DND-41 (cell line): ENCODE data around the gene OLFML1.

ENCODE experiments used
- ATAC-seq: fragments of 200-7000 bp; cut with Tn5 transposase; 3 replicates; pipeline ENCODE4 v1.9.1; 2021; ENCODE audit warnings: low read depth; ENCODE audit not compliant: insufficient read depth
- DNase-seq: peaks from one replicate; pipeline ENCODE4 v3.0.0-alpha.2; 2020
- H2AFZ ChIP-seq: 2 replicates; pipeline ENCODE4 v1.6.0; 2012; ENCODE audit warnings: low read depth, low read length
- H3K27ac ChIP-seq: 2 replicates; pipeline ENCODE4 v1.5.1; 2012; ENCODE audit warnings: low read length, inconsistent platforms
- H3K27me3 ChIP-seq: fragments of 200-600 bp; sonication (generic); 2 replicates; pipeline ENCODE4 v1.6.0; 2012; ENCODE audit warnings: low read length, mild to moderate bottlenecking, inconsistent platforms; ENCODE audit not compliant: insufficient read depth, poor library complexity
- H3K36me3 ChIP-seq: 2 replicates; pipeline ENCODE4 v1.5.1; 2012; ENCODE audit warnings: low read length, inconsistent platforms; ENCODE audit not compliant: insufficient read depth
- H3K4me1 ChIP-seq: 2 replicates; pipeline ENCODE4 v1.5.1; 2012; ENCODE audit warnings: mild to moderate bottlenecking, low read length; ENCODE audit not compliant: insufficient read depth
- H3K4me2 ChIP-seq: 2 replicates; pipeline ENCODE4 v1.6.0; 2012; ENCODE audit warnings: mild to moderate bottlenecking, moderate library complexity, low read length, inconsistent platforms; ENCODE audit not compliant: insufficient read depth
- H3K4me3 ChIP-seq, 2 experiments: fragments of 200-600 bp in 1 of 2; shearing (Covaris generic) in 1 of 2; 2 replicates each; pipeline ENCODE4 v1.5.1; 2012 to 2016; ENCODE audit warnings: inconsistent platforms in 2 of 2, low read length in 2 of 2, mild to moderate bottlenecking in 2 of 2, low read depth in 1 of 2, moderate library complexity in 1 of 2
- H3K79me2 ChIP-seq: 2 replicates; pipeline ENCODE4 v1.6.0; 2012; ENCODE audit warnings: low read length, inconsistent platforms; ENCODE audit not compliant: insufficient read depth
- H3K9ac ChIP-seq: 2 replicates; pipeline ENCODE4 v1.6.0; 2012; ENCODE audit warnings: low read depth, mild to moderate bottlenecking, inconsistent platforms, low read length, moderate library complexity
- H3K9me3 ChIP-seq: 2 replicates; pipeline ENCODE4 v1.5.1; 2012; ENCODE audit warnings: low read length, moderate library complexity, mild to moderate bottlenecking, inconsistent platforms; ENCODE audit not compliant: insufficient read depth, severe bottlenecking
- H4K20me1 ChIP-seq: 2 replicates; pipeline ENCODE4 v1.6.0; 2012; ENCODE audit warnings: low read length; ENCODE audit not compliant: insufficient read depth
- EZH2 ChIP-seq: IDR thresholded peaks from 3 replicates; pipeline ENCODE4 v1.6.1; 2012; ENCODE audit warnings: borderline replicate concordance, low read depth, mild to moderate bottlenecking, moderate library complexity, low read length, inconsistent platforms; ENCODE audit not compliant: severe bottlenecking
- TF ChIP-seq, protein P1 (sequence below): IDR thresholded peaks from 2 replicates; pipeline ENCODE4 v1.5.1; 2012; ENCODE audit warnings: borderline replicate concordance, low read length, moderate library complexity, mild to moderate bottlenecking; ENCODE audit not compliant: poor library complexity, severe bottlenecking; ENCODE audit errors: extremely low read depth

Gene OLFML1

DNA sequence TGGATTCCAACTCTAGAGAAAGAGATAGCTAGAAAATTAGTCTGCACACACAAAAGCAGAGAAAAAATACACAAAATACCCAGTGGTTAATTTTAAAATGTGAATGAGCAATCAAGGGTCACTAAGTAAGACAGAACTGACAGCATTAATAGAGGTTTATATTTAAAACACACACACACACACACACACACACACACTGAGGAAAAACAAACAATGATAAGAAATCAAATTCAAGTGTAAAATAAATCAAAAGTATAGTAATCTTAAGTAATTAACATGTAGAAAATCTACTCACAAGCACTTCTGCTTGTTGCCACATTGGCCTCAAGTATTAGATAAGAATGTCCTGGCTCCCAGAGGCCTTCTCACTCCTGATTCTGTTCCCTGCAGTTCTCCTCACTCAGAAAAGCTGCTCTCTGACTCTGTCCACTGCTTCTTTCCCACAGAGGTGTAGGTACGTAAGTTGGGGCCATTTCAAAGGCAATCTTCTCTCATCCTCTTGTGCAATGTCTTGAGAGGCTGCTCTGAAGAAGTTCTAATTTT lies 33.3 kb upstream of the OLFML1 start:
- no peaks in the 10 kb centered on the region for H3K36me3 ChIP-seq
- no peaks in the 10 kb centered on the region for H3K9me3 ChIP-seq
- H4K20me1 ChIP-seq: no peaks in the 10 kb centered on the region
- no peaks in the 10 kb centered on the region for H3K4me1 ChIP-seq
- H3K9ac ChIP-seq: no peak overlapping the region
- H3K27me3 ChIP-seq: peaks cover 5% of the 10 kb centered on the region
- DNase-seq (no peak), ATAC-seq (no peak)
- H3K79me2 ChIP-seq: no peaks in the 10 kb centered on the region
- no peak for TF ChIP-seq EZH2
- H3K4me2 ChIP-seq: no peak overlapping the region
- H2AFZ ChIP-seq: no peak overlapping the region
- no peak overlapping the region for H3K4me3 ChIP-seq
- H3K27ac ChIP-seq: no peak overlapping the region

DNA sequence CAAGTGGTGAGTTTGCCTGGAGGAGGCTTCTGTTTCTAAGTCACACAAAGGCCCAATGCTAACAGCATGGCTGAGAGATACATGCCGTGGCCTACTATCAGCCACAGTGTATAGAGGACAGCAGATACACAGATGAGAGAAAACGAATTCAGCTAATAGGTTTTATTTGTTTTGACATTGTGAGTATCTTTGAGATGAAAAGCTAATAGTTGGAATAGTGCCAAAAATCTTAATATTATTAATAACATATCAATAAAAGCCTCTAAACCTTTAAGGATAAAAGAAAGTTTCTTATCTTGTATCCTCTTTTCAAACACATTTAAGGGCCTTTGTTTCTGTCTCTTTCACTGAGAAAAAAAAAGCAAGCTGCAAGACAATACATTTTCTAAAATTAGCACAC lies 30.5 kb upstream of the OLFML1 start:
- H2AFZ ChIP-seq: no peak overlapping the region
- TF ChIP-seq EZH2: no peak
- TF ChIP-seq, protein P1, sequence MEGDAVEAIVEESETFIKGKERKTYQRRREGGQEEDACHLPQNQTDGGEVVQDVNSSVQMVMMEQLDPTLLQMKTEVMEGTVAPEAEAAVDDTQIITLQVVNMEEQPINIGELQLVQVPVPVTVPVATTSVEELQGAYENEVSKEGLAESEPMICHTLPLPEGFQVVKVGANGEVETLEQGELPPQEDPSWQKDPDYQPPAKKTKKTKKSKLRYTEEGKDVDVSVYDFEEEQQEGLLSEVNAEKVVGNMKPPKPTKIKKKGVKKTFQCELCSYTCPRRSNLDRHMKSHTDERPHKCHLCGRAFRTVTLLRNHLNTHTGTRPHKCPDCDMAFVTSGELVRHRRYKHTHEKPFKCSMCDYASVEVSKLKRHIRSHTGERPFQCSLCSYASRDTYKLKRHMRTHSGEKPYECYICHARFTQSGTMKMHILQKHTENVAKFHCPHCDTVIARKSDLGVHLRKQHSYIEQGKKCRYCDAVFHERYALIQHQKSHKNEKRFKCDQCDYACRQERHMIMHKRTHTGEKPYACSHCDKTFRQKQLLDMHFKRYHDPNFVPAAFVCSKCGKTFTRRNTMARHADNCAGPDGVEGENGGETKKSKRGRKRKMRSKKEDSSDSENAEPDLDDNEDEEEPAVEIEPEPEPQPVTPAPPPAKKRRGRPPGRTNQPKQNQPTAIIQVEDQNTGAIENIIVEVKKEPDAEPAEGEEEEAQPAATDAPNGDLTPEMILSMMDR: no peak

DNA sequence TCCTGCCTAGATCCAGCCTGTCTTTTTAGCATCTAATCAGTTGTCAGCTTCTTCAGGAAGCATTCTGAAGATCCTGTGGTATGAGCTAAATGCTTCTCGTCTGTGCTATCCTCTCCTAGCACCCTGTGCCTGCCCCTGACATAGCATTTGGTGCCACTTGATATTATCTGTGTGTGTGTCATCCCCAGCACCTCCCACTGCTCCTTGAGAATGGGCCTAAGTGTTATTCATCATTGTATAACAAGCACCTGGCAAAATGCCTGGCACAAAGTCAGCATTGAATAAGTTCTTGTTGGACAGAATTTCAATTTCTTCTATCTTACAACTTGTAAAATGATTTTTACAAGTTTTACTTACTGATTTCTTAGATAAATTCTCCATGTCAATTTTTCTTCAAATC lies 28.1 kb upstream of the OLFML1 start:
- no peak overlapping the region for H3K4me3 ChIP-seq
- H2AFZ ChIP-seq: no peak overlapping the region
- ATAC-seq (no peak), DNase-seq (no peak)
- no peaks in the 10 kb centered on the region for H3K36me3 ChIP-seq
- H3K27me3 ChIP-seq: no peaks in the 10 kb centered on the region
- no peaks in the 10 kb centered on the region for H3K9me3 ChIP-seq
- H3K79me2 ChIP-seq: no peaks in the 10 kb centered on the region
- no peak overlapping the region for H3K27ac ChIP-seq
- H3K9ac ChIP-seq: no peak overlapping the region
- no peaks in the 10 kb centered on the region for H4K20me1 ChIP-seq
- no peak overlapping the region for H3K4me2 ChIP-seq
- no peaks in the 10 kb centered on the region for H3K4me1 ChIP-seq
- no peak for TF ChIP-seq EZH2
- TF ChIP-seq, protein P1: no peak

More for the DNA sequence above, 30.5 kb upstream of the OLFML1 start:
- Histone ChIP-seq H4K20me1 (no peaks in the 10 kb centered on the region), H3K4me1 (no peaks in the 10 kb centered on the region), H3K27me3 (peaks cover 5% of the 10 kb centered on the region), H3K36me3 (no peaks in the 10 kb centered on the region), H3K9ac (no peak overlapping the region), H3K9me3 (no peaks in the 10 kb centered on the region), H3K4me2 (no peak overlapping the region), H3K4me3 (no peak overlapping the region), H3K79me2 (no peaks in the 10 kb centered on the region), H3K27ac (no peak overlapping the region)
- DNase-seq: no peak
- no peak for ATAC-seq

DNA sequence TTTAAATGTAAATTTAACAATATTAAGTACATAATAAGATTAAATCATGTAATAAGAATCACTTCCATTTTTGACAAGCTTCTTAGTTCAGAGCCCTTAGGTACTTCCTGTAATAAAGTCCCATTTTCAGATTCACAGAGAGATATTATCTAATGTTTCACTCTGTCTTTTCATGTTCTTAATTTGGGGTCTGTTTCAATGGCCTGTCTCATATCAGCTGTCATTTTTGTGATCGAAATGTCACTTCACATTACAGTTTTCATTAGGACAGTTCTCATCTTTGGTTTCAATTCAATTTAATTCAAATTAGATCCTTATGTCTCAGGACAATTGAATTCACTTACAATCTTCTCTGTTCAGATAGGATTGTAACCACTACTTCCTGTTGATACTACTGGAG lies 22.6 kb upstream of the OLFML1 start:
- Histone ChIP-seq H3K36me3 (no peaks in the 10 kb centered on the region), H3K27ac (no peak overlapping the region), H2AFZ (no peak overlapping the region), H3K9me3 (no peaks in the 10 kb centered on the region), H3K79me2 (no peaks in the 10 kb centered on the region), H4K20me1 (no peaks in the 10 kb centered on the region), H3K4me1 (no peaks in the 10 kb centered on the region), H3K4me2 (no peak overlapping the region), H3K4me3 (no peak overlapping the region), H3K27me3 (no peaks in the 10 kb centered on the region), H3K9ac (no peak overlapping the region)
- no peak for DNase-seq
- ATAC-seq: no peak
- TF ChIP-seq EZH2: no peak
- TF ChIP-seq, protein P1: no peak
